OCI-LY3 (cell line): ENCODE measurements around the gene SLC43A1.

Experiments used
- H2AFZ ChIP-seq: fragments of 200-600, 300-600 bp; shearing (Covaris generic); 2 replicates; pipeline ENCODE4 v1.6.0; 2014; ENCODE audit warnings: antibody characterized with exemption, low read depth, low read length
- H3K27ac ChIP-seq: fragments of 200-600, 300-600 bp; sonication (generic); 2 replicates; pipeline ENCODE4 v1.5.1; 2014; ENCODE audit warnings: mild to moderate bottlenecking, low read length, moderate library complexity, mixed read lengths
- H3K27me3 ChIP-seq: fragments of 200-600, 300-600 bp; sonication (generic); 2 replicates; pipeline ENCODE4 v1.6.1; 2014; ENCODE audit warnings: low read depth, low read length, mixed read lengths
- H3K36me3 ChIP-seq: fragments of 200-600, 300-600 bp; sonication (generic); replicated peaks from 2 replicates; pipeline ENCODE3; 2014; ENCODE audit warnings: low read depth, low read length, mixed read lengths
- H3K4me1 ChIP-seq: fragments of 300-600, 200-600 bp; sonication (generic); 2 replicates; pipeline ENCODE4 v1.6.1; 2014; ENCODE audit warnings: low read length, mixed read lengths
- H3K4me2 ChIP-seq: fragments of 200-600, 300-600 bp; sonication (generic); 2 replicates; pipeline ENCODE4 v1.6.1; 2014; ENCODE audit warnings: low read length, mixed read lengths
- H3K4me3 ChIP-seq: fragments of 300-600, 200-600 bp; sonication (generic); 2 replicates; pipeline ENCODE4 v1.5.1; 2014; ENCODE audit warnings: antibody characterized with exemption, mild to moderate bottlenecking, low read length, moderate library complexity
- H3K79me2 ChIP-seq: fragments of 300-600, 200-600 bp; shearing (Covaris generic); 2 replicates; pipeline ENCODE4 v1.6.1; 2014; ENCODE audit warnings: mild to moderate bottlenecking, low read length, mixed read lengths
- H3K9ac ChIP-seq: fragments of 300-600, 200-600 bp; shearing (Covaris generic); 2 replicates; pipeline ENCODE4 v1.6.0; 2014; ENCODE audit warnings: mild to moderate bottlenecking, low read length, moderate library complexity
- H3K9me3 ChIP-seq: fragments of 200-600, 300-600 bp; shearing (Covaris generic); 2 replicates; pipeline ENCODE4 v1.6.1; 2014; ENCODE audit warnings: low read length, mixed read lengths; ENCODE audit not compliant: insufficient read depth
- H4K20me1 ChIP-seq: fragments of 200-600, 300-600 bp; sonication (generic); 2 replicates; pipeline ENCODE4 v1.6.1; 2016; ENCODE audit warnings: low read length, mixed read lengths; ENCODE audit not compliant: insufficient read depth
- CTCF ChIP-seq: fragments of 200-600, 300-600 bp; sonication (generic); IDR thresholded peaks from 2 replicates; pipeline ENCODE4 v1.5.1; 2014; ENCODE audit warnings: antibody characterized with exemption, low read length, low read depth
- EZH2phosphoT487 ChIP-seq: fragments of 200-600 bp; shearing (Covaris generic); IDR thresholded peaks from 2 replicates; pipeline ENCODE4 v1.6.1; 2018; ENCODE audit warnings: antibody characterized with exemption, mixed run types, low read depth

SLC43A1 gene

GRCh38 chr11:57513452-57513795, 2.1 kb downstream of the SLC43A1 start:
- H3K9me3 ChIP-seq, result no peaks in the 10 kb centered on the region
- peak overlapping the region; percentile 80 for H3K4me2 ChIP-seq
- peaks cover 15% of the 10 kb centered on the region for H3K4me1 ChIP-seq
- no peak overlapping the region for H3K27ac ChIP-seq
- peaks cover 6% of the 10 kb centered on the region; the same call in 1 of the 2 replicates for H4K20me1 ChIP-seq
- peak overlapping the region; percentile 89 for H3K4me3 ChIP-seq
- H3K9ac ChIP-seq, result peak overlapping the region; percentile 86
- peaks cover 16% of the 10 kb centered on the region for H3K36me3 ChIP-seq
- no peak overlapping the region for H2AFZ ChIP-seq
- H3K79me2 ChIP-seq, result peaks cover 65% of the 10 kb centered on the region
- no peak for TF ChIP-seq CTCF
- TF ChIP-seq EZH2phosphoT487, result no peak
- H3K27me3 ChIP-seq, result no peaks in the 10 kb centered on the region

GRCh38 chr11:57512646-57513451, 2.7 kb downstream of the SLC43A1 start:
- no peak overlapping the region for H3K9ac ChIP-seq
- H3K9me3 ChIP-seq, result no peaks in the 10 kb centered on the region
- no peak for TF ChIP-seq EZH2phosphoT487
- no peak for TF ChIP-seq CTCF
- no peak overlapping the region for H2AFZ ChIP-seq
- H3K36me3 ChIP-seq, result peaks cover 18% of the 10 kb centered on the region
- no peak overlapping the region for H3K27ac ChIP-seq
- H3K4me2 ChIP-seq, result peak overlapping the region; percentile 80
- peaks cover 14% of the 10 kb centered on the region for H3K4me1 ChIP-seq
- H4K20me1 ChIP-seq, result peaks cover 6% of the 10 kb centered on the region; the same call in 1 of the 2 replicates
- H3K79me2 ChIP-seq, result peaks cover 70% of the 10 kb centered on the region
- H3K4me3 ChIP-seq, result peak overlapping the region; percentile 89
- no peaks in the 10 kb centered on the region for H3K27me3 ChIP-seq

GRCh38 chr11:57511741-57512430, 3.6 kb downstream of the SLC43A1 start:
- H3K4me3 ChIP-seq, result no peak overlapping the region
- peaks cover 76% of the 10 kb centered on the region for H3K79me2 ChIP-seq
- no peak overlapping the region for H2AFZ ChIP-seq
- no peak for TF ChIP-seq EZH2phosphoT487
- TF ChIP-seq CTCF, result no peak
- no peak overlapping the region for H3K9ac ChIP-seq
- H4K20me1 ChIP-seq, result peaks cover 6% of the 10 kb centered on the region; the same call in 1 of the 2 replicates
- no peak overlapping the region for H3K4me2 ChIP-seq
- H3K36me3 ChIP-seq, result peaks cover 21% of the 10 kb centered on the region
- peaks cover 14% of the 10 kb centered on the region for H3K4me1 ChIP-seq
- no peaks in the 10 kb centered on the region for H3K27me3 ChIP-seq
- H3K27ac ChIP-seq, result no peak overlapping the region
- H3K9me3 ChIP-seq, result no peaks in the 10 kb centered on the region
